ENCODE data around the gene CRIP1.

CRIP1 gene

DNA sequence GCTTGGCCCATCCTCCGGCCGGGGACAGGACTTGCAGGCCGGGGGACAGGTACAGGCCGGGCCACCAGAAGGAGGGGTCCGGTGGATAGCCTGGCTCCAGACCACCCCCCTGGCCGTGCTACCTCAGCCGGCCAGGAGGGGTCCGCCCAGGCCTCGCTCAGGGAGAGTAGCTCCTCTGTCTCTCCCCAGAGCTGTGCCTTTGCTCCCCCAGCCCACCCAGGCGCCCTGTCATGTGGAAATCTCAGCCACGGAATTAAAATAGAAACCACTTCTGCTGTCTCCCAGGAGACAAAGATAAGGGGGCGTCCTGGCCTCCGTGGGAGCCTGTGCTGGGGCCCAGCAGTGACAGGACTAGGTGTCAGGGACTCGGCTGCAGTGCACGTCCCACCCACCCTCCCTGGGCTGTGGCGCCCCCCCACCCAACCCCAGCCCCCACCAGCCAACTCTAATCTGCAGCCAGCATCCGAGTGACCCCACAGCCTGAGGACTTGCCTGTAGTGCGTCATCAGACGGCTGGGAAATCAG is 15.3 kb upstream of the CRIP1 start:
- no peak for DNase-seq

DNA sequence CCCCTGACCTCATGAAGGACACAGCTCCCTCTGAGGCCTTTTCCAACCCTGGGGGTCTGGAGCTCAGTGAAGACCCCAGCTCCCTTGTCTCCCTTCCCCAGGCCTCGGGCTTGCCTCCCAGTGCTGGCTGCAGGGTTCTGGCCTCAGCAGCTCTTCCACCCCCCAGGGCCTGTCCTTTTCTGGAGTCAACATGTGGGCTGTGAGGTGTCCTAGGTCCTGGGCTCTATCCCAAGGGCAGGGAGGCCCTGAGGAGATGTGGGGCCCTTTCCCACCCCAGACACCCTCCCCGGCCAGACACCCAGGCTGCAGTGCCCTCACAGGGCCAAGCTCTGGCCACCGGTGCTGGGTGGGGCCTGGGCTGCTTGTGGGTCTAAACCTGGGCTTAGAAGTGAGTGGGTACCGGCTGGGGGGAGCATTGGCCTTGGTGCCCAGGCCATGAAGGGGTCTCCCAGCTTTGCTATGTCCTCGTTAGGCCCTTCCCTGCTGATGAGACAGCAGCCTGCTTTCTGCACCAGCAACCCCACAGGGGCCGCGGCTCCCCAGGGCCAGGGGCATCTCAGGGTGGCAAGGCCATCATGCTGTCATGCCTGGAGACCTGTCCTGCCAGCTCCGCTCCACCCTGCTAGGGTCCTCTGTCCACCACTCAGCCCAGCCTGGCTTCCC is 14.7 kb upstream of the CRIP1 start:
- no peak for DNase-seq

DNA sequence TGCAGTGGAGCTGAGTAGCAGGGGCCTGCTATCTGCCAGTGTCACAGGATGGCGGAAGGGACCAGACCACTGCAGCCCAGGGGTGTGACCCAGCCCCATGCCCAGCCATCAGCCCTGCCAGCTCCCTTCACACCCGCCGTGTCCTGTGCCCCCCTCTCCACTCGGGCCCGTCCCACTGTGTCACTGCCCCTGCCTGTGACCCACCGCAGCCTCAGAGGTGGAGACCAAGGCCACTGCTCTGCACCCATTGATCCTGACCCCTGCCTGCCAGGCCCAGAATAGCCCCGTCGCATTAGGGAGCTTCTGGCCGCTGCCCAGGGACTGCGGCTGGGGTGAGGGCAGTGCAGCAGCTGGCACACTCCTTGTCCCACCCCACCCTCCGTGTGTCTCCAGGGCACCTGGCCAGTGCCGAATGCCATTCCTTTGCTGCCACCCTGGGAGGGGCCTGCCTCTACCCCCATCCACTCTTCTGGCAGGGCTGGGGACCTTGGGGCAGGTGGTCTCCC is 14.1 kb upstream of the CRIP1 start:
- no peak for DNase-seq

DNA sequence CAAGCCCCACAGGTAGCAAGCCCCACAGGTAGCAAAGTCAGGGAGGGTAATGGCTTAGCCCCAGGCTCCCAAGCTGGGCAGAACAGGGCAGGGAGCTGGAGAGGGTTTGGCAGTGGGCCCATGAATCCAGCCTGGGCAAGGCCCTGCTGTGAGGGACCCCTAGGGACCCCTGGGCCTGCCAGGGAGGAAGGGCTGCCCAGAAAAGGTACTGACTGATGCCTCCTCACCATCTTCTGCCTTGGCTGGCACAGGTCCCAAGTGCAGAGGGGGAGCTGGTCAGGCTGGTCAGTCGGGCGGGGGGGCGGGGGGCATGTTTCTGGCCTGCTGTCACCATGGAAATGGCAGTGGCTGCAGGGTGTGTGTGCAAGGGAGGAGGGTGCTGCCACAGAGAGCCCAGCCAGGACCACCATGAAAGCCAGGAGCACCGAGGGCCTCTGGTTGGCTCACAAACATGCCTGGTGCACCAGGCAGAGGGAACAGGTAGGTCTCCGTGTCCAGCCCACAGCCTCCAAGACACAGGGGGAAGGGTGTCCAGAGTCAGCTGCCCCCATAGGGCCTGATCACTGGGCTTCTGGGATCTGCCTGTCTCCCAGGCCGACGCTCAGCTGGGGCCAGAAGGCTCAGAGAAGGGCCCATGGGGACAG is 13.5 kb upstream of the CRIP1 start:
- DNase-seq: no peak

DNA sequence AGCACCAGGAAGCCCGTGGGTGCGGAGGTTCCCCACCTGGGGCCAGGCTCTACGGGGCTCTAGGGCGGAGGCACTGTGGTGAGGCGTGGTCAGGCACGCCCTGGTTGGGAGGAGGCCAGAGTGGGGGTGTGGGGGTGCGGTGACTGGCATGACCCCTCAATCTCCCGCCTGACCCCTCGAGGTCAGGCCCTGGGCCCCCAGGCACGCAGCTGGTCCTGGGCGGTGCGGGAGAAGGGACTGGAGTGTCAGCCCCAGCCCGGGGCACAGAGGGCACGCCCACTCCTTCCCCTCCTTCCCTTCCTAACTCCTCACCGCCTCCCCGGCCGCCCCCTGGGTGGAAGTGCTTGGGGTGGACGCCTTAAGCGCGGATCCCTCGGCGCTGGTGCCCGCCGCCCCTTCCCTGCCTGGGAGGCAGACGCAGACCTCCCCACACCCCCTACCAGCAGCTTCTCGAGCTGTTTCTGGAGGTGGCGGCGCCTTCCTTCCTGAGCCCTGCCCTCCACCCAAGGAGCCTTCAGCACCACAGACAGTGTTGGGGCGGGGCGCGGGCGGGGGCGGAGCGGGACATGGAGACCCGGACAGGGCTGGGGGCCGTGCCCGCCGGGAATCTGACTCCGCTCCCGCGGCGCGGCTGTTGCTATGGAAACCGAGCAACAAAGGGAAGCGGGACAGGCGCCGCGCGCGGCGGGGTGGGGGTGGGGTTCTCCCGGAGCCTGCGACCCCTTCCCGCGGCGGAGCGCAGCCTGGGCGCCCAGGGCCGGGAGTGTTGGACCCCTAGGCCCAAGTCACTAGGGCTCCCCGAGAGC is 12.8 kb upstream of the CRIP1 start:
- peak in 1 of 2 donors; percentile 44 for DNase-seq

DNA sequence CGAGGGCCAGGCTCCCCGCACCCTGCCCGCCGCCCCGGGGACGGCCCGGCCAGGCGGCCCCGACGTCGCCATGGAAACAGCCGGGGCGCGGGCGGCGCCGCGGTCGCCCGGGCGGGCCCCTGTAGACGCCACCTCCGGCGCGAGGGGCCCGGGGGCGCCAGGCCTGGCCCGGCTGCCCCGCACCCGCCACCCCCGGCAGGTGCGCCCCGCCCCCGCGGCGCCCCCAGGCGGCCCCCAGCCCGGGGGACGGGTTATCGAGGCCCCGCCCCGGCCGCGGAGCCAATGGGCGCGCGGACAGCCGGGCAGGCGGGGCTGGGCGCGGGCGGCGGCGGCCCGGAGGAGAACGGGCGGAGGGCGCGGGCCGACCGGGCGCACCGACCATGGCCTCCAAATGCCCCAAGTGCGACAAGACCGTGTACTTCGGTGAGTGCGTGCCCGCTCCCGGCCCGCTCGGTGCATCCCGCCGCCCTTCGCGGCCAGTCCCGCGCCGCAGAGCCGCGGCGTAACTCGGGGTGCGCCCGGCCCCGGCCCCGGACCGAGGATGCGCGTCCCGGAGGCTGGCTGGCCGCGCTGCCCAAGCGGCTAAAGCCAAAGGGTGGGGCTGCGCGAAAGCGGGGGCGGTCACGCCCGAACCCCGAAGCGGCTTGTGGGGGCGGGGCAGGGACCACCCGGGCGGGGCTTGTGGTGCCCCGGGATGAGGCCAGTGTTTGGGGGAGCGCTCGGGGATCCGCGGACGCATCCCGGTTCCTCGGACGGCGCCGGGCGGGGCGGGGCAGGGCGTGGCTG is 12.0 kb upstream of the CRIP1 start, which contains the start of gene CRIP2:
Gene CRIP2 (plus strand): TSS at position 339 of the 786 bp plus-strand sequence. CDS start 42 bp downstream, at position 381.
- DNase-seq: peak in 1 of 2 donors; percentile 21

DNA sequence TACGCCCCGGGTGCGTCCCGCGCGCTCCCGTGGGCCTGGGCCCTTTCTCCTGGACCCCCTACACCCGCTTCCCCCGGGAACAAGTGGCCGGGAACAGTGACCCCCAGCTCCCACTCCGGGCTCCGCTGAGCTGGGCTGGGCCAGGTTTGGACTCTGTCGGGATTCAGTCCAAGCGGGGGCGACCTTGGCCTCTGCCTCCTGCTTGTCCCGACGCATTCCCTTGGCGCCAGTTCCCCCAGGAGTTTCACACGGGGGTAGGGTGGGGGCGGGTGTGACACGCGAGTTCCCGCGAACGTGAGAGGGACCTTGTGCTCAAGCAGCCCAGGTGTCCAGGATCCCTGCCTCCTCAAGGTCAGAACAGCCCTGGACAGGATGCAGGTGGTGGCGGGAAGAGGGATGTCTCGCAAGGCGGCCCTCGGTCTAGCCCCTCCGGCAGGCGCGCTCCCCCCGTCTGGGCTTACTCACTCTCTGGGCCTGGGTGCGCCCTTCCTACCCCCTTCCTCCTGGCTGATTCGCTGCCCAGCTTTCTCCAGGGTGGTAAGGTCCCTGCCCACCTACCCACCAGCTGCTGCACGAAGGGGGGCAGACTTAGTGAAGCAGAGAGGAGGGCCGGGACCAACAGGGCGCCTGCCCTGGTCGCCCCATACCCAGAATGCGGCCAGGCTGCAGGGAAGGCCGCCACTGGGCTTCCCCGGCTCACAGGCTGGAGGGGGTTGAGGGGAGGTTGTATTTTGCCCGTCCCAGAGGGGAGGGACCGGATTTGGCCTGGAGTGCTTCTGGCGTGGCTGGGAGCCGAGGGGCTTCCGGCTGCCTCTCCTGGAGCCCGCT is 11.2 kb upstream of the CRIP1 start:
- no peak for DNase-seq

DNA sequence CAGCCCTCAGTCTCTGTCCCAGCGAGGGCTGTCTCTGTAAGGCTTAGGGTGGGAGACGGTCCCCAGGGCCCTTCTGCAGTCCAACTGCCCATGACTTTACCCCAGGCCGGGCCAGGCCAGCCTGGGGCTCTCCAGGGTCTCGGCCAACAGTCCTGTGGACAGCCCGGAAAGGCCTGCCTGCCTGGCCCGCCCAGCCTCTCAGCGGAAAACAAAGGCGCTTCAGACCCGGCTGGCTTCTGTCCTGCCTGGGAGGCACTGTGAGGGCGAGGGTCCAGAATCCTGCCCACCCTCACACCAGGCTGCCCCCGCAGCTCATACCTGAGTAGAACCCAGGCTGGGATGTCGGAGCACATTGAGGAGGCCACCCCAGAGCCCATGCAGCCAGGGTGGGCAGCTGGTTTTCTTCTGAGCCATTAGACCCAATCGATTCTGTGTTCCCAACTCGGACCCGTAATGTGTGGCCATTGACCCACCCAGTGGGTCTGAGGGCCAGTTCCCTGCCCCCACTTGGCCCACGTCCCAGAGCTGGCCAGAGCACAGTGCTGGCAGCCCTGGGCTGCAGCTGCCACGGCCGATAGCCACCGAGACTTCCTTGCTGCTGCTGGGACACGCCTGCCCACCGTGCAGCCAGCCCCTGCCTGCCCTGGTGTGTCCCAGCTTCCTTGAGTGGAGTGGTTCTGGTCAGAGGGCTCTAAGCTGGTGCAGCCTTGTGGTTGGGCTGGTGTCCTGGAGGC is 10.4 kb upstream of the CRIP1 start:
- peak; percentile 75 to 88 for DNase-seq

DNA sequence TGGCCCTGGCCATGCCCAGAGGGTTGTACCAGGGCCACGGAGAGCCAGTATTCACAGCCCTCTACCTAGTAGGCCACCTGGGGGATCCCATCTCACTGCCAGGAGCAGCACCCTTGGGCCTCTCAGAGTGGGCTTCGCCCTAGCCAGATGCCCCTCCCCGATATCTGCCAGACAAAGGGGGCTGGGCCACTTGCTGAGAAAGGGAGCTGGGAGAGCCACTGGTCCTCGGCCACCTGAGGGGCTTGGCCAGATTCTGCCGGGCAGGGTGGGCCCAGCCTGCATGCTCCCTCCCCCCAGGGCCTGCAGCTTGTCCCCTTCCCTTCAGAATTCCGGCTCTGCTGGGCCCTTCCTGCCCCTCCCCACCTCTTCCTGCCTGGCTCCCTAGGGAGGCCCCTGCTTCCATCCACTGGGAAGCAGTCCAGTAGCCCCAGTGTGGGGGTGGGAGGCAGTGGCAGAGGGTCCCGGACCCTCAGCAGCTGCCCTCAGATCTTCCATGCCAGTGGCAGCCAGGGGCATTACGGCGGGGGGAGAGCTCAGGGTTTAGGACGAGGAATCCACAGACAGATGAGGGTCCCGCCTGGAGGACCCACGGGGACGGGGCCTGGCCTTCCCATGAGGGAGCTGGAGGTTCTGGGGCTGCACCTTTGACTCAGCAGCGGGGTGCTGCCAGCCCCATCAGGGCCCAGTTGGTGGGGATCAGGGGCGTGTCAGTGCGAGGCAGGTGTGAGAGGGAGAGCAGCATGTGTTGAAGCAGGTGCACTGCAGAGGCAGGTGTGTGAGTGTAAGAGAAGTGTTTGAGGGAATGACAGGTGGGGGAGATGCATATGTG is 9.6 kb upstream of the CRIP1 start:
- no peak for DNase-seq

DNA sequence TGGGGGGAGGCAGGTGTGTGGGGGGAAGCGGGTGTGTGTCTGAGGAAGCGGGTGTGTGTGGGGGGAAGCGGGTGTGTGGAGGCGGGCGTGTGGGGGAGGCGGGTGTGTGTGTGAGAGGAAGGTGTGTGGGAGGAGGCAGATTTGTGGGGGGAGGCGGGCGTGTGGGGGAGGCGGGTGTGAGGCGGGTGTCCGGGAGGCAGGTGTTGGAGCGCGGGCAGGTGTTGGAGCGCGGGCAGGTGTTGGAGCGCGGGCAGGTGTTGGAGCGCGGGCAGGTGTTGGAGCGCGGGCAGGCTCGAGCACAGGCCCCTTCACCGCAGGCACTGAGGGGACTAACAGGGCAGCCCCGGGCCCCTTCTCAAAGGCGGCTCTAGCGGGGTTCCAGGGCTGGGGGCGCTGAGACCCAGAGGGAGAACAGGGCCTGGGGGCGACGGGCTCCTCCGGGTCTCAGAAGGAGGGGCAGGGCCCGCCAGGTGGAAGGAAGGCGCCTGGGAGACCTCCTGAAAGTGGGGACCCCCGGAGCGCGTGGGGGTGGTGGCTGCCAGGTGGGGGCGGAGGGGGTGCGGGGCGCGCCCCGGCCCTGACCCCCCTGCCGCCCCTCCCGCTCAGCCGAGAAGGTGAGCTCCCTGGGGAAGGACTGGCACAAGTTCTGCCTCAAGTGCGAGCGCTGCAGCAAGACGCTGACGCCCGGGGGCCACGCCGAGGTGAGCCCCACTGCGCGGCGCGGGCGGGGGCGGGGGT is 8.9 kb upstream of the CRIP1 start:
- DNase-seq: no peak

DNA sequence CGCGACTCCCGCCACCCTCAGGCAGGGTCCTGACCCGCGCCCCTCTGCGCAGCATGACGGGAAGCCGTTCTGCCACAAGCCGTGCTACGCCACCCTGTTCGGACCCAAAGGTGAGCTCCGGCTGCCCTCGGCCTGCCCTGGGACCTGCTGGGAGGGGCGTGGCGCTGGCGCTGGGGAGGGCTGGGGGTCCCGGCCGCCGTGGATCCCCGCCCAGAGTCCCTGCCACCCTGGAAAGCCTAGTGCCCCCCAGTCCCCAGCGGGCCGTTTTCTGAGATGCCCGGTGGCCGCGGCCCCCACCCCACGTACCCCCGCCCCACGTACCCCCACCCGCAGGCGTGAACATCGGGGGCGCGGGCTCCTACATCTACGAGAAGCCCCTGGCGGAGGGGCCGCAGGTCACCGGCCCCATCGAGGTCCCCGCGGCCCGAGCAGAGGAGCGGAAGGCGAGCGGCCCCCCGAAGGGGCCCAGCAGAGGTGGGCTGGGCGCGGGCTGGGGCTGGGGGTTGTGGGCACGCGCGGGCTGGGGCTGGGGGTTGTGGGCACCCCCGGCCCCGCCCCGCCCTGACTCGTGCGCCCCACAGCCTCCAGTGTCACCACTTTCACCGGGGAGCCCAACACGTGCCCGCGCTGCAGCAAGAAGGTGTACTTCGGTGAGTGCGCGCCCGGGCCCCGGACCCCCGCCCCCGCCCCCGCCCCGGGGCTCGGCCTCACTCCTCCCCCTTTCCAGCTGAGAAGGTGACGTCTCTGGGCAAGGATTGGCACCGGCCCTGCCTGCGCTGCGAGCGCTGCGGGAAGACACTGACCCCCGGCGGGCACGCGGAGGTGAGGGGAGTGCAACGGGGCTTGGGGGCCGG is 8.1 kb upstream of the CRIP1 start:
- no peak for DNase-seq

DNA sequence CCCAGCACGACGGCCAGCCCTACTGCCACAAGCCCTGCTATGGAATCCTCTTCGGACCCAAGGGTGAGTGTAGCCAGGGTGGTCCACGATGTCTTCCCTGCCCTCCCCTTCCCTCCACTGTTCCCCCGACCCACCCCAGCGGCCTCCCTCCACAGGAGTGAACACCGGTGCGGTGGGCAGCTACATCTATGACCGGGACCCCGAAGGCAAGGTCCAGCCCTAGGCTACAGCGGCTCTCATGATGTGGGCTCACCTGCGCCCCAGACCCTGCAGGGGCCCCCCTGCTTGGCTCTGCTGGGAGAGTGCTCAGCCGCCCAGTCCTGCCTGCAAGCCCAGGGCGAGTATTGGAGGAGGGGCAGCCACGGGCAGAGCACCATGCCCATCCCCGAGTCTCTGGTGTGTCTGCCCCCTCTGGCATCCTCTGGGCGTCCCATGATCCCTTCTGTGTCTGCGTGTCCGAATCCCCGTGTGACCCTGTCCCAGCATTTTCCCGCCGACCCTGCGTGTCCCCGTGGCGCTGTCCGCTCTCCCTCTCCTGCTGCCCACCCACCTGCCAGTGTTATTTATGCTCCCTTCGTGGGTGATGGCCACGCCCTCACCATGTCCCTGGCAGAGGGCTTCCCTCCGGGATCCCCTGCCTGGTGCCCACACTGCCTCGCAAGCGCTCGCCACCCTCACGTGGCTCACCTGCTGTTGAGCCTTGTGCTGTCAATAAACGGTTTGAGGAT is 7.1 kb upstream of the CRIP1 start:
- no peak for DNase-seq

DNA sequence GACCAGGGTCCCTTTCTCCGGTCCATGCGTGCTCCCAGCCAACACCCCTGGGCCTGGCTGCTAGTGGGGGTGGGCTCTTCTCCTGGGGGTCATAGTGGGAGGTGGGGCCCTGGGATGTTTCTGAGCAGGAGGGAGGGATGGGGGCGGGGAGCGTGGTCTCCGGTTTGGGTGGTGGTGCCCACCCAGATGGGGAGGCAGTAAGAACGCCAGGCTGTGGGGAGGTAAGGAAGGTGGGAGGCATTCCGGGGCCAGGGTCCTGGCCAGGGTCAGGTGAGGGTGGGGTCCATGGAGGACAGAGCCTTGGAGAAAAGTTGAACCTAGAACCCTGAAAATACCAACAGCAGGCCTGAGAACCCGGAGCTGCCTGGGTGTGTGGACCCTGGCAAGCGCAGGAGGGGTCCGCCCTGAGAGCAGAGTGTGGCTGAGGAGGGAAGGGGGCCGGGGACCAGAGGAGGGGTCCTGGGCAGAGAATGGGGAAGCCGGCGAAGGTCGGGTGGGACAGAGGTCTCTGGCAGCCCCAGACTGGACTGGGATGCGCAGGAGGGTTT is 6.4 kb upstream of the CRIP1 start:
- DNase-seq: no peak

DNA sequence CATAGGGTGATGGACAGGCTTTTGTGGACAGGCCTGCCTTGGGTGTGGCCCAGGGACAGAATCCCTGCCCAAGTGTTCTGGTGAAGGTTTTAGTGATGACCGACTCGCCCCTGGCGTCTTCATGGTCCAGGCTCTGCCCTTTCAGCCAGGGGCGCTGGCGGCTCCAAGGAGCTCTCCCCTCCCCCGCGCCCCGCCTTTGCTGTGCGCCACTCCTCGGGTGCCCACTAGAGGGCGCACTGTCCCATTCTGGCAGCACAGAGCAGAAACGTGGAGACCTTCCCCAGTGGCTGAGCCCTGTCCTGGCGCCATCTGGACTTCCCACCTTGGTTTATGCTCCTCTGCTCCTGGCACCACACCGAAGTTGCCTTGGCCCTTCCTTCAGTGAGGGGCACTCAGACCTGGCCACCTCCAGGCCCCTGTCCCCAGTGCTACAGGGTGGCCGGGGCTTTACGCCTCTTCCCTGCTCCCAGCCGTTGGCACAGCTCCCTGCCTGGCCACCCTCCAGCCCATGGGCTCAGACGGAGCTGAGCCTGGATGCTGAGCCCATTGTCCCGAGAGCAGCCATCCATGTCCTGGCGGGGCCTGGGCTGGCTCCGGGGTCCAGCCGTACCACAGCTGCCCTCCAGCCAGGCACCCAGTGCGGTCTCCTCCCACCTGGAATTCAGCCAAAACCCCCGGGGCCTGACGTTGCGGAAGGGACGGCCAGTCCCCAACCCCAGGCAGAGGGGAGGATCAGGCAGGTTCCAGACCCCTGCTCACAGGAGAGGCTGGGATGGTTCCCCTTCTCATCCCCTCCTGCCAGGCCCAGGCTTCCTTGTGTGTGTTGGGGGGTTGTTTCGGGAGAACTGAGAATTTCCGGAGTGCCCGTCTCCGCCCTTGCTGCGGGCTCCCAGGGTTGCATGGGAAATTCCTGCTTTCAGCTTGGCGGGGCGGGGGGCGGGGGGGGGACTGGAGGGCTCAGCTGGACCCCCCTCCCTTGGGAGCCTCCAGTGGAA is 5.6 kb upstream of the CRIP1 start:
- peak; percentile 76 to 95 for DNase-seq

DNA sequence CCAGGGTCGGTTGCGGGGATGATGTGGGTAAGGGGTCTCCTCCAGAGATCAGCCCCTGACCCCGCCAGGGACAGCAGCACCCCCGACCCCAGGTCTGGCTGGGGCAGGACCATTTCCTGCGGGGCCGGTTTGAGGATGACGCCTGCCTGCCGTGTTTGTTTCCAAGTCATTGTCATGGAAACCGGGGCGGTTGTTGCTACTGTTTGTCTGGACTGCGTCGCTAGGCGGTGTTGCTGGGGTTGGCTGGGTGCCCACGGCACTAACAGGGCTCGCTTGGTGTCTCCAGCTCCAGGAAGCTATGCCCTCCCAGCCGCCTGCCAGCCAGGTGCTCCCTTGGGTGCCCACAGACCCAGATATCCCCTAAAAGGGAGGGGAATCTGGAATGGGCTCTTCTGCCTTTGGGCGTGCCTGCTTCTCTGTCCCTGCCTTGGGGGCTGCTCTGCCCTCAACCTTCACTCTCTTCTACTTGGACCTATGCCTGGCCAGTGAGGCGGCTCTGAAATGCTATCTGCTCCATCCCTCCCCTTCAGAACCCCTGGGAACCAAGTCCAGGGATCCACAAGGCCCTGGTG is 4.7 kb upstream of the CRIP1 start:
- peak; percentile 64 to 70 for DNase-seq

Measured in hippocampal formation (tissue), 2 donors.